GM18873 (cell line): ENCODE measurements around the gene HS3ST4.
"Not testable (repeated sequence)": the region's sequence is repeated elsewhere in the genome, so short reads cannot be mapped to it uniquely, and the experiment has no call there.

Experiments
- ATAC-seq: cut with Tn5 transposase; IDR thresholded peaks from one replicate; pipeline ENCODE4 v1.9.1; 2021; ENCODE audit warnings: mild to moderate bottlenecking, moderate library complexity, moderate number of reproducible peaks; ENCODE audit not compliant: unreplicated experiment, low FRiP score

Gene HS3ST4

GRCh38 chr16:25966172-25967097, 274.7 kb downstream of the HS3ST4 start:
- peak; percentile 87 for ATAC-seq

GRCh38 chr16:25977121-25977520, 285.4 kb downstream of the HS3ST4 start:
- ATAC-seq: no peak

GRCh38 chr16:25978218-25978617, 286.5 kb downstream of the HS3ST4 start:
- ATAC-seq: no peak

- no peak for ATAC-seq
Observed at GRCh38 chr16:25988084-25988483, 296.3 kb downstream of the HS3ST4 start.

GRCh38 chr16:25988882-25989281, 297.1 kb downstream of the HS3ST4 start:
- ATAC-seq: no peak

GRCh38 chr16:25996052-25996451, 304.3 kb downstream of the HS3ST4 start:
- ATAC-seq: no peak

GRCh38 chr16:26005336-26005735, 313.6 kb downstream of the HS3ST4 start:
- no peak for ATAC-seq

GRCh38 chr16:26012376-26012775, 320.6 kb downstream of the HS3ST4 start:
- ATAC-seq: no peak

- ATAC-seq: no peak
Observed at GRCh38 chr16:26015776-26016175, 324.0 kb downstream of the HS3ST4 start.

- ATAC-seq: no peak
Observed at GRCh38 chr16:26016989-26017388, 325.2 kb downstream of the HS3ST4 start.

GRCh38 chr16:26019381-26020242, 327.9 kb downstream of the HS3ST4 start:
- ATAC-seq: no peak

GRCh38 chr16:26026709-26027450, 335.1 kb downstream of the HS3ST4 start:
- ATAC-seq: no peak

GRCh38 chr16:26031286-26031685, 339.5 kb downstream of the HS3ST4 start:
- no peak for ATAC-seq

GRCh38 chr16:26032661-26033060, 340.9 kb downstream of the HS3ST4 start:
- ATAC-seq: not testable (repeated sequence)

- no peak for ATAC-seq
Observed at GRCh38 chr16:26041952-26042668, 350.4 kb downstream of the HS3ST4 start.

- ATAC-seq: no peak
Observed at GRCh38 chr16:26050472-26050871, 358.7 kb downstream of the HS3ST4 start.

GRCh38 chr16:26051063-26051462, 359.3 kb downstream of the HS3ST4 start:
- no peak for ATAC-seq

- no peak for ATAC-seq
Observed at GRCh38 chr16:26053889-26054288, 362.1 kb downstream of the HS3ST4 start.

GRCh38 chr16:26058326-26058725, 366.6 kb downstream of the HS3ST4 start:
- ATAC-seq: no peak
